ENCODE results near the gene ADAMTSL1.

ADAMTSL1 gene

DNA sequence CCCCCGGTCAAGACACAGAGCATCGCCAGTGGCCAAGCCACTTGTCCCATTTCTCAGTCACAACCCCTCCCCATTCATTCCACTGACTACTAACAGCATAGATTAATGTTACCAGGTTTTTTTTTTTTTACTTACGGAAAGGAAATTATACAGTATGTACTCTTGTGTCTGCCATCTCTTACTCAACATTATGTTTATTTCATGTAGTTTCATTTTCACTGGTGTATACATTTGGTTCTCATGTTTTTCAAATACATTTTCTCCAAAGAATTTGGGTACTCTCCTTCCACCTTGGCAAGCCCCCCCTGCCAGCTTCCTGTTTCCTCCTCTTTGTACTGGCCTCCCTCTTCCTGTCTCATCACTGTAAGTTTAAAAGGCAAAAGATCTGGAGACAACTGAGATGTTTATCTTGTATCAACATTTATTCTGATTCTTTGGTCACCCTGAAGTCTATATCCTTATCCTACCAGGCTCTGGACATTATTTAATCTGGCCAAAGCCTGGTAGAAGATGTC lies 351.8 kb downstream of the ADAMTSL1 start:
- no peak for DNase-seq (ENCODE audit: low read depth)
- TF ChIP-seq, protein P1, sequence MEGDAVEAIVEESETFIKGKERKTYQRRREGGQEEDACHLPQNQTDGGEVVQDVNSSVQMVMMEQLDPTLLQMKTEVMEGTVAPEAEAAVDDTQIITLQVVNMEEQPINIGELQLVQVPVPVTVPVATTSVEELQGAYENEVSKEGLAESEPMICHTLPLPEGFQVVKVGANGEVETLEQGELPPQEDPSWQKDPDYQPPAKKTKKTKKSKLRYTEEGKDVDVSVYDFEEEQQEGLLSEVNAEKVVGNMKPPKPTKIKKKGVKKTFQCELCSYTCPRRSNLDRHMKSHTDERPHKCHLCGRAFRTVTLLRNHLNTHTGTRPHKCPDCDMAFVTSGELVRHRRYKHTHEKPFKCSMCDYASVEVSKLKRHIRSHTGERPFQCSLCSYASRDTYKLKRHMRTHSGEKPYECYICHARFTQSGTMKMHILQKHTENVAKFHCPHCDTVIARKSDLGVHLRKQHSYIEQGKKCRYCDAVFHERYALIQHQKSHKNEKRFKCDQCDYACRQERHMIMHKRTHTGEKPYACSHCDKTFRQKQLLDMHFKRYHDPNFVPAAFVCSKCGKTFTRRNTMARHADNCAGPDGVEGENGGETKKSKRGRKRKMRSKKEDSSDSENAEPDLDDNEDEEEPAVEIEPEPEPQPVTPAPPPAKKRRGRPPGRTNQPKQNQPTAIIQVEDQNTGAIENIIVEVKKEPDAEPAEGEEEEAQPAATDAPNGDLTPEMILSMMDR (IDR thresholded peaks at IDR 0.05; ENCODE audit: control insufficient read depth, insufficient read depth, low read depth, low read length, missing control alignments) = no peak
- H3K4me3 ChIP-seq (ENCODE audit: control insufficient read depth, low read depth, low read length) = no peak overlapping the region

DNA sequence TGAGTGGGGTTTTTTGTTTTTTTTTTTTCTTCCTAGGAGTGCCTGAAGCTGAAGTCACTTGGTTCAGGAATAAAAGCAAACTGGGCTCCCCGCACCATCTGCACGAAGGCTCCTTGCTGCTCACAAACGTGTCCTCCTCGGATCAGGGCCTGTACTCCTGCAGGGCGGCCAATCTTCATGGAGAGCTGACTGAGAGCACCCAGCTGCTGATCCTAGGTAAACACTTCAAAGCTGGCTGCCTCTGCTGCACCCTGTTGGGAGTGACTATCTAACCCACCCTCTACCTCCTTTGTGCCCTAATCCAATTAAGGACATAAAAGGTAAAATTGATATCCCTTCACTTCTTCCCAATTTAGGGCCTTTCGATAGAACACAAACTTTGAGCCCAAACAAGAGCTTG lies 352.3 kb downstream of the ADAMTSL1 start:
- TF ChIP-seq, protein P1 (IDR thresholded peaks at IDR 0.05; ENCODE audit: control insufficient read depth, insufficient read depth, low read depth, low read length, missing control alignments) = no peak
- H3K4me3 ChIP-seq (ENCODE audit: control insufficient read depth, low read depth, low read length) = no peak overlapping the region
- no peak for DNase-seq (ENCODE audit: low read depth)

DNA sequence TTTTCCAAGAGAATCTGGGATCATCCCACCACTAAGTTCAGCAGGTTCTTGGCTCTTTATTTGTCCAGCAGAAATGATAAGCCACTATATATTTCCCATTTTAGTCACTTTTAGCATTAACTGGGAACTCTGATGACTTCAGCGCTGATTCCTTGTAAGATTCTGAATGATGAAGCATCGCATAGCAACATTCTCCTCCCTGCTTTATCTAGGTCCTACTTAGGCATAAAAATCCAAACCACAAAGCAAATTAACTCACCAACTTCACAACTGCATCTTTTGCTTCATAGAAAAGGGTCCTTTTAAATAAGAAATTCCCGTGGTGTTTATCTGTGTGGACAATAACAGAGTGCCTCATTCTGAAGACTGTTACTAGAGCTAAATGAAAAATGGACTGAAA lies 355.1 kb downstream of the ADAMTSL1 start:
- no peak for DNase-seq (ENCODE audit: low read depth)
- H3K4me3 ChIP-seq (ENCODE audit: control insufficient read depth, low read depth, low read length) = no peak overlapping the region
- TF ChIP-seq, protein P1 (IDR thresholded peaks at IDR 0.05; ENCODE audit: control insufficient read depth, insufficient read depth, low read depth, low read length, missing control alignments) = no peak

DNA sequence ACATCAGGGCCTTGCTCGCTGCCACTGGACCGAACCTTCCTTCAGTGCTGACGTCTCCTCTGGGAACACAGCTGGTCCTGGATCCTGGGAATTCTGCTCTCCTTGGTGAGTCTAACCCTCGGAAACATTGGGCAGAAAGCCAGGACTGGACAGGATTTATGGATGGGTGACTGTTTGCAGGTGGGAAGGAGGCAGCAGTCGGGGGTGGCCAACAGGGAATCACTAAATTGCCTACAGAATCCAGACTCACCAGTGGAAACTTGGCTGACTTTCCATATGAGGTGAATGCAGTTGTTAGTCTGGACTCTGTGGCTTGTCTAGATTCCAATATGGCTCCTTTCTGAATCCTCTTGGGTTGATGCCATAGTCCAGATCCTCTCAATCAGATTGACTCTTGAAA lies 355.9 kb downstream of the ADAMTSL1 start:
- TF ChIP-seq, protein P1 (IDR thresholded peaks at IDR 0.05; ENCODE audit: control insufficient read depth, insufficient read depth, low read depth, low read length, missing control alignments) = no peak
- H3K4me3 ChIP-seq (ENCODE audit: control insufficient read depth, low read depth, low read length) = no peak overlapping the region
- no peak for DNase-seq (ENCODE audit: low read depth)

DNA sequence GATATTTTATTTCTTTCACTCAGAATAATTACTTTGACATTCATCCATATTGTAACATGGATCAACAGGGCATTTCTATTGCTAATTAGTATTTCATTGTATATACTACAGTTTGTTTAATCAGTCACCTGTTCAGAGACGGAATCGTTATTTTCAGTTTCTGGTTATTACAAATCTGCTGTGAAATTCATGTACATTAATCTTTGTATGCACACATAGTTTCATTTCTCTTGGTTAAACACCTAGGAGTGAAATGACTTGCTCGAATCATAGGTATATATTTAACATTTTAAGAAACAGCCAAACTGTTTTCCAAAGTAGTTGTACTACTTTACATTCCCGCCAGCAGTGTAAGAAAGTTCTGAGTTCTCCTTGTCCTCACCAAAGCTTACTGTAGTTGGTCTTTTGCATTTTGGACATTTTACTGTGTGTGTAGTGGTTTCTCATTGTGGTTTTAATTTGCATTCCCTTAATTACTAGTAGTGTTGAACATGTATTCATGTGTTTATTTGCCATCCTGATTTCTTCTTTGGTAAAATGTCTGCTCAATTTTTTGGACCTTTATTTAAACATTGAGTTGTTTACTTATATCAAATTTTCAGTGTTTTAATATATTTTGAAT lies 360.9 kb downstream of the ADAMTSL1 start:
- no peak overlapping the region for H3K4me3 ChIP-seq (ENCODE audit: control insufficient read depth, low read depth, low read length)
- TF ChIP-seq, protein P1 (IDR thresholded peaks at IDR 0.05; ENCODE audit: control insufficient read depth, insufficient read depth, low read depth, low read length, missing control alignments) = no peak
- DNase-seq (ENCODE audit: low read depth) = no peak

DNA sequence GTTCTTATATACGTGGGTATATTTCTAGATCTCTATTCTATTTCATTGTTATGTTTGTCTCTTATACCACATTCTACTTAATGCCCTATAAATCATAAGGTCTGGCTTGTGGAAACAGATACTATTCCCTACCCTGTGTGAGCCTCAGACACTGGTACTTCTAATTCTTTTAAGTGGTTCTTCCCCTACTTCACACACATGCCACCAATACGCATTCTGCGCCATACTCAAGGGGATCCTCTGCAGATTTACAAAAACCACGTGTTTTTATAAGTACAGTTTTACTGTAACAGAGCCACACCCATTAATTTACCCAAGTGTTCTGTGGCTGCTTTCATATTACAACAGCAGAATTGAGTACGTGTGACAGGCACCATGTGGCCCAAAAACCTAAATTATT lies 363.4 kb downstream of the ADAMTSL1 start:
- TF ChIP-seq, protein P1 (IDR thresholded peaks at IDR 0.05; ENCODE audit: control insufficient read depth, insufficient read depth, low read depth, low read length, missing control alignments) = no peak
- no peak for DNase-seq (ENCODE audit: low read depth)
- H3K4me3 ChIP-seq (ENCODE audit: control insufficient read depth, low read depth, low read length) = no peak overlapping the region
